HUES64 (cell line): Measurements from ENCODE around the gene RAPSN.

Experiments used
- H3K27ac ChIP-seq: 2 replicates; pipeline ENCODE4 v1.7.0; 2013; ENCODE audit warnings: low read depth, low read length, inconsistent platforms
- H3K27me3 ChIP-seq: 2 replicates; pipeline ENCODE4 v1.6.1; 2013; ENCODE audit warnings: mild to moderate bottlenecking, low read length; ENCODE audit not compliant: insufficient read depth
- H3K36me3 ChIP-seq: 2 replicates; pipeline ENCODE4 v1.6.1; 2013; ENCODE audit warnings: mild to moderate bottlenecking, low read length; ENCODE audit not compliant: insufficient read depth
- H3K4me1 ChIP-seq: 2 replicates; pipeline ENCODE4 v1.6.1; 2013; ENCODE audit warnings: mild to moderate bottlenecking, low read length, moderate library complexity; ENCODE audit not compliant: insufficient read depth
- H3K4me3 ChIP-seq: 2 replicates; pipeline ENCODE4 v1.5.1; 2013; ENCODE audit warnings: mild to moderate bottlenecking, low read length, moderate library complexity
- H3K9ac ChIP-seq: 2 replicates; pipeline ENCODE4 v1.6.1; 2013; ENCODE audit warnings: mild to moderate bottlenecking, low read depth, low read length
- H3K9me3 ChIP-seq: 2 replicates; pipeline ENCODE4 v1.6.1; 2013; ENCODE audit warnings: low read depth, low read length; ENCODE audit not compliant: insufficient read depth
- whole genome bisulfite sequencing: fragments of 150-250, 120-280 bp; methylation state at CpG from one replicate; pipeline ENCODE4 v1.1.7; 2013; ENCODE audit warnings: missing lambda C conversion rate; 5-methylcytosine and 5-hydroxymethylcytosine counted together

The RAPSN gene

DNA sequence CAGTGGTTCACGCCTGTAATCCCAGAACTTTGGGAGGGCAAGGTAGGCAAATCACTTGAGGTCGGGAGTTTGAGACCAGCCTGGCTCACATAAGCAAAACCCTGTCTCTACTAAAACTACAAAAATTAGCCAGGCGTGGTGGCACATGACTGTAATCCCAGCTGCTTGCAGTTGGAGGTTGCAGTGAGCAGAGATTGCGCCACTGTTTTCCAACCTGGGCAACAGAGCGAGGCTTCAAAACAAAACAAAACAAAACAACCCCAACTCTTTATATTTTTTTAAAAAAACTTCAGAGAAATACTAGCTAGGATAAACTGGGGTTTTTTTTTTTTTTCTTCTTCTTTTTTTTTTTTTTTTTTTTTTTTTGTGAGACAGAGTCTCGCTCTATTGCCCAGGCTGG is 31.8 kb upstream of the RAPSN start:
- Histone ChIP-seq H3K4me1 (no peaks in the 10 kb centered on the region), H3K27ac (no peak overlapping the region)

DNA sequence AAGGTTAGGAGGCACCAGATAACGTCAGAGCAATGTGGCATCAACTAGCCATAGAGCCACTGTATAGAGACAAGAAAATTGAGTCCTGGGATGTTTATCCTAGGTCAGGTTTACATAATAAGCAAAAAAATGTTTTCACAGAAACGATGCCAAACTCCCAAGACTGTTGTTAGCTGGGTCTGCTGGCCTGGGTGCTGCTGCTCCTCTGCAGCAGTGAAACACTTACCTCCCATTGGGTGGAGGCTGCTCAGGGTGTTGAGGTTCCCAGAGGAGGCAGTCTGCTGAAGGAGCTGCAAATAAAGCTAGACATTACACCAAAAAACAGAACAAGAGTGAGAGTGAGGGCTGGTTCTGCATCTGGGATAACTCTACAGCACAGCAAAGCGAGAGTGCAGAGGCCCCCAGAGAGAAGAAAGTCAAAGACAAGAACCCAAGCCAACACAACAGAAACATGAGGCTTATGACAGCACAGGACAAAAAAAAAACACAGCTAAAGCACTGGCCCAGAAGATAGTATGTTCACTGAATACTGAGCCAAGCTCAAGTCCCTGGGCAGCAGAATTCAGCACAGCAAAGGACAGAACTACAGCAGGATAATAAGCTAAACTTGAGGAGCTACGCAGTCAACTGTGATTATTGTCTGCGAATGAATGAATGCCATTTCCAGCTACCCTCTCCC is 29.9 kb upstream of the RAPSN start:
- WGBS, result 95% methylated on average over 5 of the region's 5 CpGs
- Histone ChIP-seq H3K9ac (no peak overlapping the region), H3K4me1 (no peaks in the 10 kb centered on the region), H3K4me3 (no peak overlapping the region), H3K9me3 (no peaks in the 10 kb centered on the region), H3K27ac (no peak overlapping the region), H3K36me3 (peaks cover 96% of the 10 kb centered on the region), H3K27me3 (no peaks in the 10 kb centered on the region)

More for the DNA sequence above, 31.8 kb upstream of the RAPSN start:
- Histone ChIP-seq H3K27me3 (no peaks in the 10 kb centered on the region), H3K9me3 (no peaks in the 10 kb centered on the region), H3K36me3 (peaks cover 95% of the 10 kb centered on the region), H3K4me3 (no peak overlapping the region), H3K9ac (no peak overlapping the region)
- WGBS, result 98% methylated on average over 6 of the region's 6 CpGs

DNA sequence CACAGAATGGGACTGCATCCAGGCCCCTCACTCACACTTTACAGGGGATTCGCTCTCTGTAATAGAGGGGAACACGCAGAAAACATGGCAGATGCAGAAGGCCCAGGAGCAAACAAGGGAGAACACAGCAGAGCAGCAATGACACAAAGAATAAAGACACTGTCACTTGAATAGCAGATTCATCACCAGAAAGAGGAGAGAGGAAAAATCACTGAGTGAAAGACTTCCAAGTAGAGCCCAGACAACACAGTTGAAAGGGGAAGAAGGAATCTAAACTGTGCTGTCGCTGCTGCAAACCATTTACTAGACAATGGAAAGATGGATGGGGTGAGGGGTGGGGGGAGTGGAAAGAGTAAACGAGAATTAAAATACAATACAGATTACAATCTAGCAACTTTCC is 28.8 kb upstream of the RAPSN start:
- 87% methylated on average over 4 of the region's 4 CpGs for WGBS
- Histone ChIP-seq H3K4me3 (no peak overlapping the region), H3K9me3 (no peaks in the 10 kb centered on the region)

DNA sequence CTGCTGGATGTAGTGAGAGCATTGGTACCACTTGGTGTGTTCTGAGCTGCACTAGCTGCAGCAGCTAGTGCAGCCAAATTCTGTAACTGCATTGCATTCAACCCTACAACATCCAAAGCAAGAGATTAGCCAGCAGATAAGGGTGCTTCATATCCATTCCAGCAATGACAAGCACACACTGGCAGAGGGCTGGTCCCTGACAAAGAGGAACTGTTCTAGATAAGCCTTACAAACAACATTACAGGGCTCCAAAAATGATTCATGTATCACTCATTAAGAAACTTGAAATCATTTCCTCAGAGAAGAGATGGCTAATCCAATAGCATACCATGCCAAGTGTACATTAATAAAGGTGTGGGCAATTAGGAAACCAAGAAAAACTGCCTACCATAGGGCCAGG is 28.4 kb upstream of the RAPSN start:
- Histone ChIP-seq H3K36me3 (peaks cover 96% of the 10 kb centered on the region), H3K9ac (no peak overlapping the region), H3K9me3 (no peaks in the 10 kb centered on the region), H3K4me1 (no peaks in the 10 kb centered on the region), H3K27me3 (no peaks in the 10 kb centered on the region), H3K4me3 (no peak overlapping the region), H3K27ac (no peak overlapping the region)

More for the DNA sequence above, 28.8 kb upstream of the RAPSN start:
- peaks cover 96% of the 10 kb centered on the region for H3K36me3 ChIP-seq
- no peaks in the 10 kb centered on the region for H3K4me1 ChIP-seq
- H3K9ac ChIP-seq, result no peak overlapping the region
- no peaks in the 10 kb centered on the region for H3K27me3 ChIP-seq
- H3K27ac ChIP-seq, result no peak overlapping the region

DNA sequence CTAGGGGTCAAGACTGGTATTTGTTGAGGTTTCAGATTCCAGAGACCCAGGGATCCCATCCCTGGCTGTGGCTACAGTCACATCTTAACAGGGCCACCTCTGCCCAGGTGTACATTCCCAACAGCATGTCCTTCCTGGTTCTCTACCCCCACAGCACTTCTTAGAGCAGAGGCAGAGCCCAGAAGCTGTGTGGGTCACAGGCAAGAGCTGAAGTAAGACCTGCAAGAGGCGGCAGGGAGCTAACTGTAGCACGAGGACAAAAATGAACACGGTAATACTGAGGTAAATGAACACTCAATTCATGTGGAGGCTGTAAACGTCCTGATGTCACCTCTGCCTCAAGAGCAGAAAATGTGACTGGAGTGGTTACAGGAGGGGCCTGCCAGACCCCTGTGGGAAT is 21.7 kb upstream of the RAPSN start:
- WGBS, result 92% methylated on average over 4 of the region's 4 CpGs

DNA sequence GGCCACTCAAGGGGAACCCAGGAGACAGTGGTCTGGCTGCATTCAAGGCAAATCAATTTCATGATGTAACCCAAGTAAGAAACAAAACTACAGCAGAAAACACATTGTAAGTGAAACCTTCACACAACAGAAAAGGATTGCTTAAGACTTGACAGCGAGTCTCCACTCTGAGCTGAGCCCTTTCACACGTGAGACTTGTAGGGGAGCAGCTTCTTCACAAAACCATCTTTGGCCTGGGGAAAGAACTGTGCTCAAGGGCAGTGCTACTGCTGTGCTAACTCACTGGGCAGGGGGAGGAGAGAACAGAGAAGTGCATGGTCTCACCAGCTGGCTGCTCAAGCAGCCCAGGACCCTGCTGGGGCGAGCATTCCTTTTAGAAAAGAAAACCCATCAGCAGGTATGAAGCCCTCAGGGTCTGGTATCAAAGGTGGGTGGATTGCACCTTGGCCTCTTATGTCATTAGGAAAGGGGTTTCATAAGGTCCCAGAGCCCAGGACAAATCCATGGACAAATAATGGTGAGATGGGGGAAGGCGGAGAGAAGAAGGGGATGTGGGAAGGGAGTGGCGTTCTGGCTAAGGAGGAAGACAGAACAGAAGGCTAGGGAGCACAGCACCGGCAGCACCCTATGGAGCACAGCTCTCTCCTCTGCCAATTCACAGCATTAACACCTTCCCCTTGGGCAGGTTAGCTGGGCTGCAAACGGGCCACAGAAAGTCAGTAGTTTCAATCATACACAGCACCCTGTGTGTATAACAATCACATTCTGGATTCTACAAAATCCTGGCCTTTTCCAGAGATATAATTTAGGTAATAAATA is 20.6 kb upstream of the RAPSN start:
- Histone ChIP-seq H3K36me3 (peaks cover 84% of the 10 kb centered on the region), H3K27ac (0 out of 2 replicates have a peak overlapping the region, but pooled peaks have one; percentile 20), H3K27me3 (no peaks in the 10 kb centered on the region), H3K4me1 (peaks cover 44% of the 10 kb centered on the region), H3K9me3 (no peaks in the 10 kb centered on the region), H3K9ac (no peak overlapping the region), H3K4me3 (no peak overlapping the region)
- 84% methylated on average over 7 of the region's 7 CpGs for WGBS

More for the DNA sequence above, 21.7 kb upstream of the RAPSN start:
- Histone ChIP-seq H3K4me1 (peaks cover 37% of the 10 kb centered on the region), H3K9ac (no peak overlapping the region), H3K27me3 (no peaks in the 10 kb centered on the region), H3K9me3 (no peaks in the 10 kb centered on the region), H3K27ac (no peak overlapping the region), H3K4me3 (no peak overlapping the region), H3K36me3 (peaks cover 88% of the 10 kb centered on the region)

DNA sequence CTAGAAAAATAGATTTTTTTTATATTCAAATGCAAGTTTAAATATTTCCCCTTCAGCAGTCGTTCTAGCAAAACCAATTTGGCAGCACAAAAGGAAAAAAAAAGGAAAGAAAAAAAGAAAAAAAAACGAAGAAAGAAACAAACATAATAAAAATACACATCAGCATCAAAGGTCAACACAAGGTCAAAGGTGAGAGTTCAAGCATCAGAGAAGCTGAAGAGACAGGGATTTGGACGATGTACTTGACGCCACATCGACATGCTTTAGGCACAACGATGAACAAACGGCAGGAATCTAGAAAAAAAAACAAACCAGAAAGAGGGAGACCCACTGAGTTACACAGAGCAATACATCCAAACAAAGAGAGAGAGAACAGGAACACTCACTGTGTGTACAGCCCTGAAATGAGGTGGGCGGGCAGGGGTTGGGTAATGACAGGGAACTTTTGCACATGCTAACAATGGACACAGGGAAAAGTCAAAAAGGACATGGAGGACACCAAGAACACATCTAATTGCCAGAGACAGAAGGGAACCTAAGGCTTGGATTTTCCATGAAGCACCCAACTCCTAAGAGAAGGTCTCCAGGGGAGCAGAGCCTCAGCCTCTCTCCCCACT is 19.8 kb upstream of the RAPSN start:
- peaks cover 81% of the 10 kb centered on the region for H3K36me3 ChIP-seq
- H3K4me1 ChIP-seq, result peaks cover 44% of the 10 kb centered on the region
- H3K9ac ChIP-seq, result no peak overlapping the region
- 88% methylated on average over 6 of the region's 8 CpGs for WGBS
- H3K4me3 ChIP-seq, result no peak overlapping the region
- H3K27ac ChIP-seq, result 0 out of 2 replicates have a peak overlapping the region, but pooled peaks have one; percentile 20
- no peaks in the 10 kb centered on the region for H3K9me3 ChIP-seq
- no peaks in the 10 kb centered on the region for H3K27me3 ChIP-seq

DNA sequence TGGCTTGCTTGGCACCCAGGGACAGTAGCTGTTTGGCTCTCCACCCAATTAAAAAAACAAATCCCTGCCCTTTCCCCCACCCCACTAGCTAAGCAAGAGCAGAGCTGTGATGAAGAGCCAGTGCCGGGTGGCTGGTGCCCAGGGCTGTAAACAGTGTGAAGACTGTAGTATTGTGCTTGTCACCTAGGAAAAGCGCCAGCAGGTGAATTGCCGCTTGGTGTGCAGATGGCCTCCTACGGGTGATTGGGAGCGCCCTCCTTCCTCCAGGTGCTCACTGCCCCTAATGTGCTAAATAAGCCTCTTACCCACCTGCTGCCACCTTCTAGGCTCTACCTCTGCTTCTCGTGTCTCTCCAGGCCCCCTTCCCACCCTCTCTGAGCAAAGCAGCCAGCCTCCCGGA is 18.4 kb upstream of the RAPSN start:
- H3K4me3 ChIP-seq, result no peak overlapping the region
- 92% methylated on average over 7 of the region's 7 CpGs for WGBS
- no peaks in the 10 kb centered on the region for H3K9me3 ChIP-seq
- H3K27me3 ChIP-seq, result no peaks in the 10 kb centered on the region
- peaks cover 69% of the 10 kb centered on the region for H3K36me3 ChIP-seq
- no peak overlapping the region for H3K9ac ChIP-seq
- peak overlapping the region; percentile 53 for H3K27ac ChIP-seq
- peaks cover 44% of the 10 kb centered on the region for H3K4me1 ChIP-seq

DNA sequence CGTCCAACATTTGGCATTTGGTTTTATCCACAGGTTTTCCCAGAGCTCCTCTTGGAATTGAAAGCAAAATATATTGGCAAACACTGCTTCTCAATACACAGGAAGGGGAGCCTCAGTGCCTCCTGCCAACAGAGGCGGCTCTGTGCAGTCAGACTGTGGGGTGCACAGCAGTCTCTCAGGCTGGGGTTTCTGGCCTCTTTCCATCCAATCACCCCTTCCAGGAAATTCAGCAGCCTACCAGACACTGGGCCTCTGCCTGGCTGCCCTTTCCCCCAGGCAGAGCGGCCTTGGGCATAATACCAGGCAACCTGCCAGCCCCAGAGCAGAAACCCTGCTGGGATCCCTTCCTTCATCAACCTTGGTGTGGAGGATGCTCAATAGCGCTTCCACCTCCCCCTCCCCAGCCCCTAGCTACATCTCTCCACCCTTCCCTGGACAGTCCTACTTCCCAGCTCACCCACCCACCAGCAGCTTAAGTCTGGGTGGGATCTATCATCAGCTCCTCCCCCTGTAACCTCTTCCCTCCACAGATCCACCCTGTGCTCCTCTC is 17.8 kb upstream of the RAPSN start:
- Histone ChIP-seq H3K27me3 (no peaks in the 10 kb centered on the region), H3K36me3 (peaks cover 64% of the 10 kb centered on the region), H3K9ac (0 out of 2 replicates have a peak overlapping the region, but pooled peaks have one; percentile 22), H3K9me3 (no peaks in the 10 kb centered on the region), H3K4me3 (no peak overlapping the region), H3K27ac (peak overlapping the region; percentile 29; the same call in 1 of the 2 replicates), H3K4me1 (peaks cover 48% of the 10 kb centered on the region)
- 78% methylated on average over 4 of the region's 4 CpGs for WGBS

DNA sequence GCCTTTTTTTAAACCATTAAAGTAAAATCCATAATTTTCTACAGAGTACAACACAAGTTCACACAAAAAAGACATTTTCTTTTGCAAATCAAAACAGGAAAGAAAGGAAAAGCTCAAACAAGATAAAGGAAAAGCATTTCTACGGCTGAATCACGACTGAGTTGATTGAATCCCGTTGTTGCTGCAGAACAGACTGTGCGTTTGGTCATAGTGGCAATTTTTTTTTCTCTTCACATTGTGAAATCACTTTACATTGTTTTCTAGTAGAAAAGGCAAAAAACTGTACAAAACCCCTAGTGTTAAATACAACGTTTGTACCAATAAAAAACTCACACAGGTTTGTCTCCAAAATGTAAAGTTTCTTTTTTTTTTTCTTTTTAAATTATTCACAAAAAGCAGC is 17.3 kb upstream of the RAPSN start:
- WGBS, result 99% methylated on average over 5 of the region's 5 CpGs
- Histone ChIP-seq H3K9me3 (no peaks in the 10 kb centered on the region), H3K27ac (no peak overlapping the region), H3K4me1 (peaks cover 48% of the 10 kb centered on the region), H3K4me3 (no peak overlapping the region), H3K27me3 (no peaks in the 10 kb centered on the region), H3K36me3 (peaks cover 59% of the 10 kb centered on the region), H3K9ac (no peak overlapping the region)

DNA sequence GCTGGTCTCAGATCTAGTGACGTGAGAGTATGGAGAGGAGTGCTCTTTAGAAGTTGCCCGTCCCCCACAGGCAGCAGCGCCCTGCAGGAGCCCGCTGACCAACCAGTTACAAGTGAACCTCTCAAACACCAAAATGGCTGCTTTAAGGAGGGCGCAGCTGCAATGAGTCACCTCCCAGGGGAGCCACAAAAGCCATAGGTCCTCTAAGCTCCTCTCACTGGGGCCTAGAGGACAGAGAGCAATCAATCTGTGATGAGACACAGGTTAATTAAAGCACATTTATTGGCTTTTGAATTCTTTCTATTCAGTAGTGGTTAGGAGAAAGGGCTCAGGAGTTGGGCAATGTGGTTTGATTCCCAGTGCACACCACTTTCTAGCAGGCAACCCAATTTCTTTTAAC is 15.5 kb upstream of the RAPSN start:
- Histone ChIP-seq H3K27ac (0 out of 2 replicates have a peak overlapping the region, but pooled peaks have one; percentile 28), H3K36me3 (peaks cover 45% of the 10 kb centered on the region), H3K9ac (no peak overlapping the region), H3K4me1 (peaks cover 42% of the 10 kb centered on the region), H3K9me3 (no peaks in the 10 kb centered on the region), H3K4me3 (no peak overlapping the region), H3K27me3 (no peaks in the 10 kb centered on the region)
- WGBS, result 87% methylated on average over 5 of the region's 5 CpGs
